ENCODE measurements around the gene ZNF580.

ZNF580 gene

GRCh38 chr19:55663846-55664536 is 23.2 kb downstream of the ZNF580 start:
- no peak for DNase-seq

- DNase-seq: no peak
These were observed 25.7 kb downstream of the ZNF580 start for GRCh38 chr19:55666343-55667005.

GRCh38 chr19:55667006-55667381 is 26.2 kb downstream of the ZNF580 start:
- DNase-seq: no peak

- no peak for DNase-seq
These were observed 26.7 kb downstream of the ZNF580 start for GRCh38 chr19:55667511-55667910.

GRCh38 chr19:55667958-55668357 is 27.2 kb downstream of the ZNF580 start:
- DNase-seq: no peak

GRCh38 chr19:55668603-55669348 is 28.0 kb downstream of the ZNF580 start:
- DNase-seq: no peak

GRCh38 chr19:55669418-55670279 is 28.8 kb downstream of the ZNF580 start:
- DNase-seq: no peak

- no peak for DNase-seq
These were observed 29.7 kb downstream of the ZNF580 start for GRCh38 chr19:55670280-55671053.

- no peak for DNase-seq
These were observed 30.2 kb downstream of the ZNF580 start for GRCh38 chr19:55671054-55671378.

- DNase-seq: no peak
These were observed 31.6 kb downstream of the ZNF580 start for GRCh38 chr19:55672418-55672817.

- no peak for DNase-seq
These were observed 32.7 kb downstream of the ZNF580 start for GRCh38 chr19:55673465-55673864.

GRCh38 chr19:55673889-55674288 is 33.1 kb downstream of the ZNF580 start:
- DNase-seq: no peak

- no peak for DNase-seq
These were observed 33.6 kb downstream of the ZNF580 start for GRCh38 chr19:55674459-55674840.

GRCh38 chr19:55674841-55675660 is 34.2 kb downstream of the ZNF580 start, which contains the start of gene EPN1:
EPN1 (plus strand) TSS chr19:55675226; CDS start chr19:55678628, 3,402 bp downstream.
- peak; percentile 96 to 99 for DNase-seq

- no peak for DNase-seq
These were observed 35.0 kb downstream of the ZNF580 start for GRCh38 chr19:55675661-55676354.

- DNase-seq: no peak
These were observed 35.6 kb downstream of the ZNF580 start for GRCh38 chr19:55676383-55676782.

- DNase-seq: no peak
These were observed 36.2 kb downstream of the ZNF580 start for GRCh38 chr19:55676889-55677505.

GRCh38 chr19:55677572-55678028 is 36.8 kb downstream of the ZNF580 start:
- no peak for DNase-seq

GRCh38 chr19:55678121-55678671 is 37.4 kb downstream of the ZNF580 start:
- DNase-seq: no peak

All from NCI-H1930 (cell line).